GM19395 (cell line): ENCODE results near the gene REXO1.

Experiments
- ATAC-seq: cut with Tn5 transposase; IDR thresholded peaks from one replicate; pipeline ENCODE4 v1.9.1; 2021; ENCODE audit warnings: mild to moderate bottlenecking, moderate library complexity; ENCODE audit not compliant: unreplicated experiment

Gene REXO1

GRCh38 chr19:1860821-1861598 lies 12.7 kb upstream of the REXO1 start:
- ATAC-seq = no peak

GRCh38 chr19:1860042-1860775 lies 11.9 kb upstream of the REXO1 start:
- ATAC-seq = no peak

GRCh38 chr19:1859331-1859781 lies 11.1 kb upstream of the REXO1 start:
- ATAC-seq = no peak

GRCh38 chr19:1858412-1859081 lies 10.3 kb upstream of the REXO1 start:
- no peak for ATAC-seq

- no peak for ATAC-seq
Observed at GRCh38 chr19:1857648-1858326, 9.5 kb upstream of the REXO1 start.

- no peak for ATAC-seq
Observed at GRCh38 chr19:1856698-1857603, 8.7 kb upstream of the REXO1 start.

- ATAC-seq = no peak
Observed at GRCh38 chr19:1856345-1856697, 8.0 kb upstream of the REXO1 start.

GRCh38 chr19:1855828-1856255 lies 7.6 kb upstream of the REXO1 start:
- no peak for ATAC-seq

- no peak for ATAC-seq
Observed at GRCh38 chr19:1855040-1855827, 7.0 kb upstream of the REXO1 start.

- ATAC-seq = no peak
Observed at GRCh38 chr19:1854542-1855039, 6.3 kb upstream of the REXO1 start.

GRCh38 chr19:1854039-1854541 lies 5.8 kb upstream of the REXO1 start:
- no peak for ATAC-seq

GRCh38 chr19:1853295-1854038 lies 5.2 kb upstream of the REXO1 start:
- ATAC-seq = no peak

GRCh38 chr19:1852581-1853128 lies 4.4 kb upstream of the REXO1 start:
- no peak for ATAC-seq

- ATAC-seq = no peak
Observed at GRCh38 chr19:1851654-1852580, 3.6 kb upstream of the REXO1 start.

- no peak for ATAC-seq
Observed at GRCh38 chr19:1850809-1851653, 2.7 kb upstream of the REXO1 start.

- no peak for ATAC-seq
Observed at GRCh38 chr19:1849886-1850398, 1.7 kb upstream of the REXO1 start.
